GM10266 (cell line): ENCODE measurements around the gene EID2.

ENCODE experiments used
- DNase-seq: peaks from one replicate; pipeline ENCODE4 v3.0.0; 2012; ENCODE audit errors: extremely low spot score
- TF ChIP-seq, protein P1 (sequence below): IDR thresholded peaks from 2 replicates; pipeline ENCODE4 v1.5.1; 2012; ENCODE audit warnings: mild to moderate bottlenecking, low read depth; ENCODE audit not compliant: control insufficient read depth, insufficient read depth; ENCODE audit errors: missing control alignments

EID2 gene

DNA sequence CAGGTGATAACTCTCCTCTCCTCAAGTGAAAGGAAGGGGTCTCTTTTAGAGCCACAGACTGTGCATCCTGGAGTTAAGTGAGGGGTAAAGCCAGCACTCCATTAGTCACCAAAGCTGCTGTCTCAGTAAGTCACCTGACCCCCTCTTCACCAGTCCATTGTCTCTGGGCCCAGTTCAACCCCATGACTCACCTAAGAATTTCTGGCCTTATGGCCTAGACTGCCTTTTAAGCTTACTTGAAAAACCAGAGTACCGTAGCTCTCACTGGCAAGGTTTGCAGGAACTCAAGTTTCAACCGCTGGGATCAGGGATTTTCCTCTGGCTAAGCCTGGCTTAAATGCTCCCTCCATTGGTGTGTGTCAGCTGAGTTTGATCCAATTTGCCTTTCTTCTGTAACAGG is 23.4 kb upstream of the EID2 start:
- DNase-seq = no peak

DNA sequence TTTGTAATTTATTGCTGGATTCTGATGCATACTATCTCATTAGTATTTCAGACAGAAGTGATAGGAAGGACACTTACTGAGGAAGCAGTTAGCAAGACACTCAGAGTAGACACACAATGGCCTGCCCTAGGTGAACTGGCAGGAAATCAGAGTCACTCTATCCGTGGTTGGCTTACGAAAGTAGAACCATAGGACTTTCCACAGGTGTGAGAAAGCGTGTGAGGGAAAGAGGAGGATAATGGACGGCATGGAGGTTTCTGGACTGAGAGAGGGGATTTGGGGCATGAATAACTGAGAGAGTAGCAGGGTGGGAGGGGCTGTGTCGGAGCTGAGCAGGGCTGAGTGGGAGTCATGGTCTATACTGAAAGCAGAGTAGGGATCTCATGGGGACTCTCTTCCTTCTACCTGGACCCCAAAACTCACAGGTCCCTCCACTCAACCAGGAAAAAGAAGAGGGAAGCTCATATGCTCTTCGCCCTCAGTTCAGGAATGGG is 18.7 kb upstream of the EID2 start:
- TF ChIP-seq, protein P1, sequence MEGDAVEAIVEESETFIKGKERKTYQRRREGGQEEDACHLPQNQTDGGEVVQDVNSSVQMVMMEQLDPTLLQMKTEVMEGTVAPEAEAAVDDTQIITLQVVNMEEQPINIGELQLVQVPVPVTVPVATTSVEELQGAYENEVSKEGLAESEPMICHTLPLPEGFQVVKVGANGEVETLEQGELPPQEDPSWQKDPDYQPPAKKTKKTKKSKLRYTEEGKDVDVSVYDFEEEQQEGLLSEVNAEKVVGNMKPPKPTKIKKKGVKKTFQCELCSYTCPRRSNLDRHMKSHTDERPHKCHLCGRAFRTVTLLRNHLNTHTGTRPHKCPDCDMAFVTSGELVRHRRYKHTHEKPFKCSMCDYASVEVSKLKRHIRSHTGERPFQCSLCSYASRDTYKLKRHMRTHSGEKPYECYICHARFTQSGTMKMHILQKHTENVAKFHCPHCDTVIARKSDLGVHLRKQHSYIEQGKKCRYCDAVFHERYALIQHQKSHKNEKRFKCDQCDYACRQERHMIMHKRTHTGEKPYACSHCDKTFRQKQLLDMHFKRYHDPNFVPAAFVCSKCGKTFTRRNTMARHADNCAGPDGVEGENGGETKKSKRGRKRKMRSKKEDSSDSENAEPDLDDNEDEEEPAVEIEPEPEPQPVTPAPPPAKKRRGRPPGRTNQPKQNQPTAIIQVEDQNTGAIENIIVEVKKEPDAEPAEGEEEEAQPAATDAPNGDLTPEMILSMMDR = no peak
- no peak for DNase-seq

More for the DNA sequence above, 23.4 kb upstream of the EID2 start:
- TF ChIP-seq, protein P1 = no peak

DNA sequence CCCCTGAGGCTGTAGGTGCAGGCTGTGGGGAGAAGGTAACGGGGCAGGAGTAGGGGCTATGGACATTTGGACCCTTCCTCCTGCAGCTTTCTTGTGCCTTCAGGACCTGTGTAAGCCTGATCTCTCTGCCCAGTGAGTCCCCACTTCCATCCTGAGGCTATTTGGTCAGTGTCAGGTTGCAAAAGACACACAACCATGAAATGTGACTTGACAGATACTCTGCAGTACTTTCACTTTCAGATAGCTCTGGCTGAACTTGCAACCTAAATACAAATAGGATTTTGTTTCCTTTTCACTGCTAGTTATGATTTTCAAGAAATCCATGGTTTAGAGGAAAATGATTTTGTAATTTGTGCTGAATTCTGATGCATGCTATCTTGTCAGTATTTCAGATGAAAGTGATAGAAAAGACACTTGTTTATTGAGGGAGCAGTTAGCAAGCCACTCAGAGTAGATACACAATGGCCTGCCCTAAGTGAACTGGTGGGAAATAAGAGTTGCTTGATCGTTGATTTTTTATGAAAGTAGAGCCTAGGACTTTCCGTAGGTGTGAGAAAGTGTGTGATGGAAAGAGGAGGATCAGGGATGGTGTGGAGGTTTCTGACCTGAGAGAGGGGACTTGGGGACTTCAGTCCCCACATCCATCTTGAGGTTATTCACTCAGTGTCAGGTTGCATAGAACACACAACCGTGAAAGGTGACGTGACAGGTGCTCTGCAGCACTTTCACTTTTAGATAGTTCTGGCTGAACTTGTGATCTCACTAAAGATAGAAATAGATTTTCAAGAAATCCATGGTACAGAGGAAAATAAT is 18.1 kb upstream of the EID2 start:
- TF ChIP-seq, protein P1 = no peak
- DNase-seq = peak; percentile 49

DNA sequence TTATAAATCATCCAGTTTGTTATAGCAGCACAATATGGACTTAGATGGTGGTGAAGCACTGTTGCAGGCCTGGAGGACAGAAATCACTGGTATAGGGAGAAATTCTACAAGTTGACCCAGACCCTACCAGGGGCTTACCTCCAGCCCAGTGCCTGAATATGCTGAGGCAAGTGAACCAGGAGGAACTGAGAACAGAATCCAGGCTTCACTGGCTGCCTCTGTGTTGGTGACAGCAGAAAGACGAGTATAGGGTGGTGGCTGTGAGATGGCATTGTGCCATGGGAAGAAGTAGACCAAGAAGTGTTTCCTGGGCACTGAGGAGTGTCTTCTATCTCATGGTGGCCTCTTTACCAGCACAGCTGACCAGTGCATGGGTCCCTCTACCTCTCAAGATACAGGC is 15.9 kb upstream of the EID2 start:
- no peak for DNase-seq
- TF ChIP-seq, protein P1 = no peak

DNA sequence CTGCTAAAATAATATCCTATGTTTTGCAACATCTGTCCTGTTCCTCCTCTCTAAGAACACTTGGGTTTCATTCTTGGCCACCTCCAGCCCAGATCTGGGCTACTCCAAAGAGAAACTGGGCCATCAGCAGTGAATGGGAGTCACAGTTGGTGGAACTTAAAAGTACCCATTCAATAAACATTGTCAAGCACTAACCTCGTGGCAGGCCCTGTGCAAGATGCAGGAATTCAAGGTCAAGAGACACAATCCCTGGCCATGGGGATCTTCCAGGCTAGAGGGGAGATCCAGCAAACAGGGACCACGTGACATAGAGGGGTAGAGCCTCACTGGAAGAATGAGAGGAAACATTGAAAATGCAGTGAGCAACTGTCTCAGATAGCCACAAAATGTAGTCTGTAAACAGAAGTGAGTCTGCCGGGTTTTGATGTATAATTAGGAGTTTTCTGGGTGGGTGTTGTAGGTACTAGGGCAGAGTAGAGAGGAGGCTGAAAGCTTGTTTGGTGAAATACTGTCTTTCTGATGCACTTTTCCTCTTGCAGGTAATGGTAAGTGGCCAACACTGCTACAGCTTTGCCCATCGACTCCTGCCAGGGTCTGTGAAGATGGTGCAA is 14.8 kb upstream of the EID2 start:
- TF ChIP-seq, protein P1 = no peak
- no peak for DNase-seq

DNA sequence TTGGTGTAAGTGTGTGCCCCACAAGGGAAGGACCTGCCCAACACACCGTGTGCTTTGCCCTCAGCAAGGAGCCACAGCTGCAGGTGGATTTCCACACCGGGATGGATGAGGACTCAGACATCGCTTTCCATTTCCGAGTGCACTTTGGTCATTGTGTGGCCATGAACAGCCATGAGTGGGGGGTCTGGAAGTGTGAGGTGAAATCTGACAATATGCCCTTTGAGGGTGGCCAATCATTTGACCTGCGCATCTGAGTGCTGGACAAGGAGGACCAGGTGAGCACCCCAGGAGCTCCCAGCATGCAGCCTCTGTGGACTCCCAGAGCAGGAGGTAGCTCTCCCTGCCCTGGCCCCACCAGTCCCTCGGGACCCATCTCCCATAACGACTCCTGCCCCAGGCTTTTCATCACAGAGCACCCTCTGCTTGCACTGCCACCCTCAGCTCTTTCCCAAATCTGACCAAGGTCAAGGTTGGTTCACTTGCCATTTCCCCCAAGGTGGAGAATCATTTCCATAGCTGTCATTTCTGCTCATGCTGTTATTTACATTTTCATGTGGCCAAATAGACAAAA is 13.2 kb upstream of the EID2 start:
- no peak for DNase-seq
- TF ChIP-seq, protein P1 = no peak

DNA sequence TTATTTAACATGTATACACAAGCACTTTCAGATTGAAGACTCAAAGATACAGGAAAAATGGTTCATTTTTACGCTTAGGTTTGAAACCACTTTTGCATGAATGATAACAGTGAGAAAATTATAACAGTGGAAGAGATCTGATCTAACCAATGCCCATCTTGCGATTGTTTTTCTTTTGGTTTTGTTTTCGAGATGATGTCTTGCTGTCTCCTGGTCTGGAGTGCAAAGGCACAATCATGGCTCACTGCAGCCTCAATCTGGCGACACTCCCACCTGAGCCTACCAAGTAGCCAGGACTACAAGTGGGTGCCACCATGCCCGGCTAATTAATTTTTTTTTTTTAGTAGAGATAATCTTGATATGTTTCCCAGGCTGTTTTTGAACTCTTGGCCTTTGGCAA is 10.2 kb upstream of the EID2 start:
- DNase-seq = no peak

More for the DNA sequence above, 10.2 kb upstream of the EID2 start:
- TF ChIP-seq, protein P1 = no peak
